AG09309 (cell line): Measurements from ENCODE around the gene TAPBPL.

Source experiments
- DNase-seq: peaks from one replicate; pipeline ENCODE4 v3.0.0-alpha.2; 2010; ENCODE audit warnings: low read depth
- H3K4me3 ChIP-seq: 2 replicates; pipeline ENCODE4 v1.5.1; 2011; ENCODE audit warnings: mild to moderate bottlenecking, low read depth, low read length, moderate library complexity; ENCODE audit not compliant: control insufficient read depth
- CTCF ChIP-seq: IDR thresholded peaks from 2 replicates; pipeline ENCODE4 v1.5.1; 2011; ENCODE audit warnings: mild to moderate bottlenecking, low read depth, low read length, inconsistent platforms; ENCODE audit not compliant: insufficient read depth, control insufficient read depth; ENCODE audit errors: missing control alignments

The TAPBPL gene

GRCh38 chr12:6438345-6438744 is 13.5 kb upstream of the TAPBPL start:
- DNase-seq = no peak
- no peak overlapping the region for H3K4me3 ChIP-seq
- no peak for TF ChIP-seq CTCF

GRCh38 chr12:6440391-6440790 is 11.5 kb upstream of the TAPBPL start:
- TF ChIP-seq CTCF = no peak
- no peak overlapping the region for H3K4me3 ChIP-seq
- no peak for DNase-seq

- TF ChIP-seq CTCF = no peak
- H3K4me3 ChIP-seq = no peak overlapping the region
These were observed 9.0 kb upstream of the TAPBPL start for GRCh38 chr12:6442836-6443235.

GRCh38 chr12:6443361-6443983 is 8.4 kb upstream of the TAPBPL start:
- no peak overlapping the region for H3K4me3 ChIP-seq
- TF ChIP-seq CTCF = no peak
- DNase-seq = no peak

More at GRCh38 chr12:6442836-6443235, 9.0 kb upstream of the TAPBPL start:
- DNase-seq = no peak

GRCh38 chr12:6444031-6444430 is 7.8 kb upstream of the TAPBPL start:
- H3K4me3 ChIP-seq = no peak overlapping the region
- no peak for TF ChIP-seq CTCF

GRCh38 chr12:6444704-6445688 is 6.8 kb upstream of the TAPBPL start, which contains the start of gene CD27:
CD27 (plus strand) TSS chr12:6444955; CDS start chr12:6445096, 141 bp downstream.
- no peak within 1 kb of the TSS for H3K4me3 ChIP-seq
- no peak for TF ChIP-seq CTCF
- DNase-seq = no peak

More at GRCh38 chr12:6444031-6444430, 7.8 kb upstream of the TAPBPL start:
- DNase-seq = no peak
